GM18517 (cell line): ENCODE data around the gene SWAP70.

Experiments
- ATAC-seq: cut with Tn5 transposase; IDR thresholded peaks from one replicate; pipeline ENCODE4 v1.9.1; 2021; ENCODE audit warnings: mild to moderate bottlenecking, moderate library complexity; ENCODE audit not compliant: unreplicated experiment

The SWAP70 gene

DNA sequence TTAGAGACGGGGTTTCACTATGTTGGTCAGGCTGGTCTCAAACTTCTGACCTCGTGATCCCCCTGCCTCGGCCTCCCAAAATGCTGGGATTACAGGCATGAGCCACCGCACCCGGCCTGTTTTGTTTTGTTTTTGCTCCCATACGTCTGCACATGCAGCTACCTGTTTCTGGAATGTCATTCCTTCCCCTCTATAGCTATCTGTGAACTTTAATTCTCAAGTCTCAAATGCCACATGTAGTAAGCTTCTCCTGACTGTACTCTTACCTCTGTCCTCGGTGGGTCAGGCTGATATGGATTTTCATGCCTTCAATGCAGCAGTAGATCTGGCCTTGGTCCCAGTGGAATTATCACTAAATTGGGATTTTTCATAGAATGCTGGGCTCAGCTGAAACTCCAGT lies 12.4 kb upstream of the SWAP70 start:
- no peak for ATAC-seq

GRCh38 chr11:9651899-9652748 lies 11.8 kb upstream of the SWAP70 start:
- ATAC-seq = no peak

DNA sequence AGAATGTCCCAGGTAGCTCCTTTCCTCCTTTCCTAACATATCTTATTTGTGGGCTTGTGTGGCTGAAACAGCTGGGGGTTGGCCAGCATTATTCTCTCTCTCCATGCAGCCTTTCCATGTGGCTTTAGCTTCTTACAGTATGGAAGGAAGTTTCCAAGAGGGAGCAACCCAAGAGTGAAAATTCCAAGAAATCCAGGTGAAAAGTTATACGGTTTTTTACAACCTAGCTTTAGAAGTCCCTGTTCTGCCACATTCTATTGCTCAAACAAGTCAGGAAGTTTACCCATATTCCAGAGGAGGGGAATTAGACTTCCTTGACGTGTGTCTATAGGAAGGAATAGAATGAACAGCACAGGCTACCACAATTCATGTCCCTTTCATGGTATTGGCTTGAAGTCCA lies 10.0 kb upstream of the SWAP70 start:
- ATAC-seq = no peak

DNA sequence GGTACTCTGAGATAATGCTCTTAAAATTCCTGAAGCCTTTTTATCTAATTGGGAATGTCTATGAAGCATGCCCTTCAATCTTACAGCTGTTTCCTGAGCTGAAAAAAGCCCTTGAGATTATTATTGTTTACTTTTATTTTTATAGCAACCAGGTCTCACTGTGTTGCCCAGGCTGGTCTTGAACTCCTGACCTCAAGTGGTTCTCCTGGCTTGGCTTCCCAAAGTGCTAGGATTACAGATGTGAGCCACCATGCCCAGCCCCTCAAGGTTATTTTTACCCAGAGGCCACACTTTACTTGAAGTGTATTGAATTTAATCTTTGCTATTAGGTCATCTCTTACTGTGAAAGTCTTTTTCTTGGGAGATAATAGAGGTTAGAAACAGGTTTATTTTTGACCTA lies 7.0 kb upstream of the SWAP70 start:
- ATAC-seq = no peak

GRCh38 chr11:9657531-9657930 lies 6.3 kb upstream of the SWAP70 start:
- no peak for ATAC-seq

DNA sequence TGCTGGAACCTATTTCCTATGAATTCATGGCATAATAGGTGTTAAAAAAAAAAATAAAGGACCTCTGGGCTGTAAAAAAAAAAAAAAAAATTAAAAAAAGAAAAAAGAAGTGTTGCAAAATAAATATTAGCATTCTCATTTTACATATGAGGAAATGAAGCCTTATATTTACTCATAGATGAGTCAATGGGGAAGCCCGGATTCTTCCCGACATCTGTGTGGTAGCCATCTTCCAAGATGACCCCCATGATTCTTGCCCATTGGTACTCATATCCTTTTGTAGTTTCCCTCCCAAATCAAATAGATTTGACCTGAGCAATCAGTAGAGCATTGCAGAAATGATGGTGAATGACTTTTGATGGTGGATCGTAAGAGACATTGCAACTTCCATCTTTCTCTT lies 3.0 kb upstream of the SWAP70 start:
- ATAC-seq = no peak

DNA sequence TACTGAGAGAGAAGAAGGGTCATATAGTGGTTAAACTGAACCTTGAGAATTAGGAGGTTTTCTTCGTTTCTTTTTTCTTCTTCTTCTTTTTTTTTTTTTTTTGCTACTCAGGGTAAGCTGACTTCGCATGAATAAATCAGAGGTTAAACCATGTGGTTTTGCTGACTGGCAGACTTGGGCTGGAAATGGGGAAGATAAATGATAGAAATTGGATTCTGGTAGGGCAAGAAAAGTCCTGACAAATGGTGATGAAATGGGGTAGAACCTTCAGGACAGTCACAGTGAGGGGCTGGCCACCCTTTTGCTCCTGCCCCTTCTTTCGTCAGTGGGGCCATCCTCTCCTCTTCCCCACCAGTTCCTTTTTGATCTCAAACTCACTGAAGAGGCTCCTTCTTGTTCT lies 1.6 kb upstream of the SWAP70 start:
- no peak for ATAC-seq

- peak; percentile 20 for ATAC-seq
Observed at GRCh38 chr11:9664276-9665171, 647 bp downstream of the SWAP70 start.

DNA sequence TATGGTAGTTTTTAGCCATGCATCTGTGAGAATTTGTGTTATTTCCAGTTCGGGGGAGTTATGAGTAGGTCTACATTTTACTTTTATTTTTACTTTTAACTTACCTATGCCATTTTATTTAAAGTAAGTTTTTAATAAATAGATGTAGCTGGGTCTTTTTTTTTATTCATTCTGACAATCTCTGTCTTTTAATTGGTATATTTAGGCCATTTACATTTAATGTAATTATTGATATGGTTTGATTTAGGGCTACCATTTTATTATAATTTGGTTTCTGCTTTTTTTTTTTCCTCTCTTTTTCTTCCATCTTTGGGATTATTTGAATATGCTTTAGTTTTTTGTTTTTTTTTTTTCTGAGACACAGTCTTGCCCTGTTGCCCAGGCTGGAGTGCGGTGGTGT lies 1.9 kb downstream of the SWAP70 start:
- no peak for ATAC-seq

DNA sequence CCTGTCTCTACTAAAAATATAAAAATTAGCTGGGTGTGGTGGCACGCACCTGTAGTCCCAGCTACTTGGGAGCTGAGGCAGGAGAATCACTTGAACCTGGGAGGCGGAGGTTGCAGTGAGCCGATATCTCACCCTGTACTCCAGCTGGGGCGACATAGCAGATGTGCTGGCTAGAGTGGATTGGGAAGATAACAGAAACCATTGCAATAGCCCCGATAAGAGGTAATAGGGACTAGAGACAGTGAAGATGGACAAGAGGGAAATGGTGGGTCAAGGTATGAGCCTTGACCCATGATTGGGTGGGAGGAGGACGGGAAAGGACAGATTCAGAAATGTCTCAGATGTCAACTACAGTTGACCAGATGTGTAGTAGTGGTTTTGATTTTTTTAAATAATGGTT lies 6.1 kb downstream of the SWAP70 start:
- ATAC-seq = no peak

DNA sequence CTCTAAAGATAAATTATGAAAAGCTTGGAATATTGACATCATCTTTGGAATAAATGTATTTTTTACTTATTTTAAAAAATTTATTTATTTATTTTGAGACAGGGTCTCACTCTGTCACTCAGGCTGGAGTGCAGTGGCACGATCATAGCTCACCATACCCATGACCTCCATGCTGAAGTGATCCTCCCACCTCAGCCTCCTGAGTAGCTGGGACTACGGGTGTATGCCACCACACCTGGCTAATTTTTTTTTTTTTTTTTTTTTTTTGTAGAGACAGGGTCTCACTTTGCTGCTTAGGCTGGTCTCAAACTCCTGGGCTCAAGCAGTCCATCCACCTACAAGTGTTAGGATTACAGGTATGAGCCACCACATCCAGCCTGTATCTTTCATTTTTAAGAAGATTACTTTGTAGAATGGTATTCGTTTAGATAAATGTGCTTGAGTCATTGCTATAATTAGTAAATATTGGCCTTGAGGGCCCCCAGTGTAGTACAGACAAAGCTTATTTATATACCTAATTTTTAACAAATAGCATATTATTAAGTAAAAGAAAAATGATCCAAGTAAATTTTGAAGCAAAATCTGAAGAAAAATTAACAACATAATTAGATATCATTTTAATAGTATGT lies 8.5 kb downstream of the SWAP70 start:
- ATAC-seq = no peak

DNA sequence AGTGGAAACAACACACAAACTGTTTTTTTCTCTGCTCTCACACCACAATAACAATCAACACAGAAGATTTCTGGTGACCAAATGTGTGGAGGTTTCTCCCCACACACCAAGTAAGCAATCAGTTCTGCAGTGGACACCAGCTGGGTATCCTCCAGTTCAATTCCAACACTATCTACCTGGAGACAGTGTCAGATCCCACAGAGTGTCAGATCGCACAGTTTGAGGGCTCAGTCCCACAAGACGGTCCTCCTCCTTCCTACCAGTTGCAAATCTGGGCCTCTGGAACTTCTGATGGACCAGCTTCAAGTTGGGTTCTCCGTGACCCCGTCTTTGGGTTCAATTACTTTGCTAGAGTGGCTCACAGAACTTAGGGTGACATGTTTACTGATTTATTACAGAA lies 9.0 kb downstream of the SWAP70 start:
- ATAC-seq = no peak

DNA sequence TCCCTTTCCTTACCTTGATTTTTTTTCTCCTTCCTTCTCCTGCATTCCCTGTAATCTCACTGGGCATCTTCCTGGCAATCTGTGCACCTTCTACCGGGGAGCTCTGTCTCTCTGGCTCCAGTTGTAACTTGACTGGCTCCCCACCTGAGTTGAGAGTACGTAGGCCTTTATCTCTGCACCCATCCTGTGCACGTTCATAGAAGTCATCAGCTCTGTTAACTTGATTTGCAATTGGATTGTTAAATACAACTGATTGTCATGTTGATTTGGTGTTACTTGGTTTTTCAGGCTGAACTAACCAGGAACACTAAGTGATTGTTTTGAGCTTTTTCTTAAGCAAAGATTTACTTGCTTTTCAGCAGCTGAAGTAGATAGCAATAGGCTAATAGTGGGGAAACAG lies 11.8 kb downstream of the SWAP70 start:
- no peak for ATAC-seq

- ATAC-seq = no peak
Observed at GRCh38 chr11:9677951-9678350, 14.1 kb downstream of the SWAP70 start.

DNA sequence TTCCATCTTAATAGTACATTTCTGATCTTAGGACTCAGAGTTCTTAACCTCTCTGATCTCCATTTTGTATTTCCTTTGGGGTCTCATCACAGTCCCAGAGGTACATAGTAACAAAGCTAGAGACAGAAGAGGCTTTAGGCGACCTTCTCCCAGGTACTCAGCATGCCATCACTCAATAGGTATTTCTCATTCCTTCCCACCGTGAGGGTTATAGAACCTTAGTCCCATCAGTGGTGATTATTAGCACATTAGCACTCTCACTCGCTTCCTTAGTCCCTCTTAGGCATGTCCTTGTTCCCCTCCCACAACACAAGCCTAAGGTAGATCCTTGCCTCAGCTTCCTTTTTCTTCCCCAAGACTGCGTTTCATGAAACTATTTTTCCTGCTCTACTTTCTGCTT lies 14.7 kb downstream of the SWAP70 start:
- ATAC-seq = no peak

GRCh38 chr11:9680028-9680427 lies 16.2 kb downstream of the SWAP70 start:
- ATAC-seq = no peak

- ATAC-seq = no peak
Observed at GRCh38 chr11:9681583-9682372, 17.9 kb downstream of the SWAP70 start.

GRCh38 chr11:9687711-9688477 lies 24.0 kb downstream of the SWAP70 start:
- no peak for ATAC-seq

DNA sequence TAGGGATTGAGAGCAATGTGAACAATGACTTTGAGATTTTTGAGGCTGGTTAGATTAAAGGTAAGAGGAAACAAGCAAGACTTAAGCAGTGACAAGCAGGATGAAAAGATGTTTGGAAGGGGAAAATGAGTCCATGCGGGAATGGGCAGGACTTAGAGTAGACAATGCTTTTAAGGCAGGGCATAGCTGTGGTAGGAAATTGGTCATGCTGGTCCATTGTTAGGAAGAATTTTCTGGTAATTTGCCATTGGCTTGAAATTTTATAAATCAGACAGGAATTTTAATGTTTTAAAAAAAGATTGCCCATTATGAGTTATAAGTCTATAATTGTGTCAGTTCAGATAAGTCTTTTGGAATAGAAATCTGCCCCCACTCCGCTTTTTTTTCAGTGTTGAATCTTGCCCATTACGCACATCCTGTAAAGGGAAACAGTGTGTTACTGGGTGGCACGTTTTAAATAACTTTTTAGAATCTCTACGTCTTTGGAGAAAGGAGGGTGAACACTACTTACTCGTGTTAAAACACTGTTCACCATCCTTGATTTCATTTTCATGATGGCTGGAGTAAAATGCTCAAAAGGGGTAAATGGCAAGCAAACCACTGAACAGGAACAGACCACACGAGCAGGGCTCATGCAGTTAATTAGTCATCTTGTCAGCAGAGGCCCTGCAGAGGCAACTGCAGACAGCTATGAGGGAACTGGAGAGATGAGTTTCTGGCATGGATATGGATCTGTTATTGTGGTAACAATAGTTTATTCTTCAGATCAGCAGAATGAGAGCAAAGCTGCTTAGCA lies 25.0 kb downstream of the SWAP70 start:
- peak; percentile 47 for ATAC-seq
